SJCRH30 (cell line): ENCODE measurements around the gene SYNJ2. TPM values are rescaled to one million over a fixed set of nuclear protein-coding genes. Genes with fewer than 3 reads are reported as not detected.

Experiments
- DNase-seq, 2 experiments: peaks; one replicate each; pipeline ENCODE4 v3.0.0-alpha.2; 2015 to 2020
- H3K27ac ChIP-seq: fragments of 250-450 bp; sonication (Bioruptor Pico); 2 replicates; pipeline ENCODE4 v1.5.1; 2020; ENCODE audit warnings: mild to moderate bottlenecking, moderate library complexity
- H3K27me3 ChIP-seq: fragments of 250-450 bp; sonication (Bioruptor Pico); 2 replicates; pipeline ENCODE4 v1.5.1; 2020; ENCODE audit warnings: mild to moderate bottlenecking, moderate library complexity
- H3K36me3 ChIP-seq: fragments of 250-450 bp; sonication (Bioruptor Pico); 2 replicates; pipeline ENCODE4 v1.5.1; 2020; ENCODE audit warnings: mild to moderate bottlenecking, moderate library complexity
- H3K4me1 ChIP-seq: fragments of 250-450 bp; sonication (Bioruptor Pico); 2 replicates; pipeline ENCODE4 v1.5.1; 2020; ENCODE audit warnings: mild to moderate bottlenecking, moderate library complexity
- H3K4me3 ChIP-seq: fragments of 250-450 bp; sonication (Bioruptor Pico); 2 replicates; pipeline ENCODE4 v1.5.1; 2020; ENCODE audit warnings: mild to moderate bottlenecking, moderate library complexity
- H3K9me3 ChIP-seq: fragments of 250-450 bp; sonication (Bioruptor Pico); replicated peaks from 2 replicates; pipeline ENCODE4 v1.5.1; 2020; ENCODE audit warnings: mild to moderate bottlenecking, moderate library complexity
- total RNA-seq: library from RNA; depleted of rRNA; stranded (reverse); fragments of >200 nt; shearing (Covaris generic); gene quantifications from 2 replicates; pipeline ENCODE4 v1.2.3, GENCODE V29; 2014; rRNA removed

SYNJ2 gene
- total RNA-seq, 1 experiment from 2014 or later, result 33.4 TPM

GRCh38 chr6:158142789-158143188 is 161.1 kb downstream of the SYNJ2 start:
- no peak for DNase-seq
- Histone ChIP-seq H3K9me3 (no peaks in the 10 kb centered on the region), H3K27me3 (no peaks in the 10 kb centered on the region), H3K4me3 (no peak overlapping the region), H3K27ac (no peak overlapping the region), H3K36me3 (peaks cover 16% of the 10 kb centered on the region; the same call in 1 of the 2 replicates), H3K4me1 (no peaks in the 10 kb centered on the region)

- Histone ChIP-seq H3K27ac (no peak overlapping the region), H3K4me1 (no peaks in the 10 kb centered on the region), H3K9me3 (no peaks in the 10 kb centered on the region), H3K4me3 (no peak overlapping the region), H3K27me3 (no peaks in the 10 kb centered on the region), H3K36me3 (peaks cover 16% of the 10 kb centered on the region; the same call in 1 of the 2 replicates)
- DNase-seq, result peak in 1 of 2 experiments; percentile 34
These were observed 162.0 kb downstream of the SYNJ2 start for GRCh38 chr6:158143700-158144099.

Other genes starting within 250 kb of the SYNJ2 start
- gene SNX9, start 158.6 kb upstream of the SYNJ2 start, total RNA-seq, result 28.0 and 29.2 TPM in 2 replicates
- gene SERAC1, start 186.4 kb downstream of the SYNJ2 start, total RNA-seq, result 11.2 and 12.3 TPM in 2 replicates
- gene GTF2H5, start 186.5 kb downstream of the SYNJ2 start, total RNA-seq, result 6.7 and 7.9 TPM in 2 replicates